ENCODE results near the gene ARHGAP26.

ARHGAP26 gene

GRCh38 chr5:142872217-142872616, 102.0 kb downstream of the ARHGAP26 start:
- Histone ChIP-seq H4K20me1 (ENCODE audit: insufficient read depth) (no peaks in the 10 kb centered on the region), H3K4me2 (no peak overlapping the region), H3K4me3 (IDR thresholded peaks at IDR 0.05; ENCODE audit: insufficient read depth, low read depth, low read length) (no peak overlapping the region), H3K9ac (no peak overlapping the region), H3K36me3 (ENCODE audit: insufficient read depth) (no peaks in the 10 kb centered on the region), H2AFZ (ENCODE audit: low read depth) (no peak overlapping the region), H3K27ac (no peak overlapping the region), H3K4me1 (ENCODE audit: low read depth, poor library complexity, severe bottlenecking) (no peaks in the 10 kb centered on the region), H3K79me2 (ENCODE audit: insufficient read depth, low read depth) (no peaks in the 10 kb centered on the region), H3K27me3 (ENCODE audit: insufficient read depth, low read depth) (no peaks in the 10 kb centered on the region)
- TF ChIP-seq CTCF (conservative IDR thresholded peaks at IDR 0.05; ENCODE audit: low read depth, low read length), result no peak

- no peak overlapping the region for H2AFZ ChIP-seq (ENCODE audit: low read depth)
- H3K36me3 ChIP-seq (ENCODE audit: insufficient read depth), result no peaks in the 10 kb centered on the region
- no peak for TF ChIP-seq CTCF (conservative IDR thresholded peaks at IDR 0.05; ENCODE audit: low read depth, low read length)
- H3K27me3 ChIP-seq (ENCODE audit: insufficient read depth, low read depth), result no peaks in the 10 kb centered on the region
- no peak overlapping the region for H3K27ac ChIP-seq
- H4K20me1 ChIP-seq (ENCODE audit: insufficient read depth), result no peaks in the 10 kb centered on the region
- no peaks in the 10 kb centered on the region for H3K79me2 ChIP-seq (ENCODE audit: insufficient read depth, low read depth)
- no peak overlapping the region for H3K4me2 ChIP-seq
- H3K4me3 ChIP-seq (IDR thresholded peaks at IDR 0.05; ENCODE audit: insufficient read depth, low read depth, low read length), result no peak overlapping the region
- no peak overlapping the region for H3K9ac ChIP-seq
- H3K4me1 ChIP-seq (ENCODE audit: low read depth, poor library complexity, severe bottlenecking), result no peaks in the 10 kb centered on the region
Measured at GRCh38 chr5:142872795-142873194, 102.6 kb downstream of the ARHGAP26 start.

GRCh38 chr5:142873831-142874230, 103.7 kb downstream of the ARHGAP26 start:
- Histone ChIP-seq H2AFZ (ENCODE audit: low read depth) (no peak overlapping the region), H3K36me3 (ENCODE audit: insufficient read depth) (no peaks in the 10 kb centered on the region), H3K27me3 (ENCODE audit: insufficient read depth, low read depth) (no peaks in the 10 kb centered on the region), H3K27ac (no peak overlapping the region), H3K4me1 (ENCODE audit: low read depth, poor library complexity, severe bottlenecking) (no peaks in the 10 kb centered on the region), H3K9ac (no peak overlapping the region), H3K4me2 (no peak overlapping the region), H3K79me2 (ENCODE audit: insufficient read depth, low read depth) (no peaks in the 10 kb centered on the region), H3K4me3 (IDR thresholded peaks at IDR 0.05; ENCODE audit: insufficient read depth, low read depth, low read length) (no peak overlapping the region), H4K20me1 (ENCODE audit: insufficient read depth) (no peaks in the 10 kb centered on the region)
- TF ChIP-seq CTCF (conservative IDR thresholded peaks at IDR 0.05; ENCODE audit: low read depth, low read length), result no peak

- Histone ChIP-seq H3K4me1 (ENCODE audit: low read depth, poor library complexity, severe bottlenecking) (no peaks in the 10 kb centered on the region), H4K20me1 (ENCODE audit: insufficient read depth) (no peaks in the 10 kb centered on the region), H3K4me2 (no peak overlapping the region), H2AFZ (ENCODE audit: low read depth) (no peak overlapping the region), H3K27me3 (ENCODE audit: insufficient read depth, low read depth) (no peaks in the 10 kb centered on the region), H3K9ac (no peak overlapping the region), H3K4me3 (IDR thresholded peaks at IDR 0.05; ENCODE audit: insufficient read depth, low read depth, low read length) (no peak overlapping the region), H3K36me3 (ENCODE audit: insufficient read depth) (no peaks in the 10 kb centered on the region), H3K27ac (no peak overlapping the region), H3K79me2 (ENCODE audit: insufficient read depth, low read depth) (no peaks in the 10 kb centered on the region)
- TF ChIP-seq CTCF (conservative IDR thresholded peaks at IDR 0.05; ENCODE audit: low read depth, low read length), result no peak
Measured at GRCh38 chr5:142874540-142874939, 104.4 kb downstream of the ARHGAP26 start.
